Left ventricle myocardium superior (tissue), 1 donor: ENCODE measurements around the gene VAT1. TPM values are rescaled to one million over a fixed set of nuclear protein-coding genes. Genes with fewer than 3 reads are reported as not detected.

Experiments used
- ATAC-seq: fragments of 200-7000 bp; cut with Tn5 transposase; one replicate; pipeline ENCODE4 v1.9.1; 2020; ENCODE audit warnings: mild to moderate bottlenecking, moderate library complexity
- DNase-seq: peaks from one replicate; pipeline ENCODE4 v3.0.0-alpha.2; 2020
- intact Hi-C: fragments of 100-400 bp; cut with micrococcal nuclease; formaldehyde crosslinking; loops from one replicate; pipeline ENCODE4 v1.11.0; 2022
- total RNA-seq: library from RNA; stranded (reverse); fragmentation: NEBNext Ultra II Directional; extraction: Animal tissue kit (Norgen Biotek cat#: 25700); gene quantifications from one replicate; pipeline ENCODE4 v1.2.1, GENCODE V29; 2021
- donor health status: DM: no; HTN: yes; CAD: no; lungs with severe emphysema.

Gene VAT1
- total RNA-seq, 1 donor from 2014 or later: 77.0 TPM

GRCh38 chr17:43028221-43028861 lies 6.2 kb upstream of the VAT1 start:
- intact Hi-C loops: no loop called here
- DNase-seq (no peak), ATAC-seq (no peak)

DNA sequence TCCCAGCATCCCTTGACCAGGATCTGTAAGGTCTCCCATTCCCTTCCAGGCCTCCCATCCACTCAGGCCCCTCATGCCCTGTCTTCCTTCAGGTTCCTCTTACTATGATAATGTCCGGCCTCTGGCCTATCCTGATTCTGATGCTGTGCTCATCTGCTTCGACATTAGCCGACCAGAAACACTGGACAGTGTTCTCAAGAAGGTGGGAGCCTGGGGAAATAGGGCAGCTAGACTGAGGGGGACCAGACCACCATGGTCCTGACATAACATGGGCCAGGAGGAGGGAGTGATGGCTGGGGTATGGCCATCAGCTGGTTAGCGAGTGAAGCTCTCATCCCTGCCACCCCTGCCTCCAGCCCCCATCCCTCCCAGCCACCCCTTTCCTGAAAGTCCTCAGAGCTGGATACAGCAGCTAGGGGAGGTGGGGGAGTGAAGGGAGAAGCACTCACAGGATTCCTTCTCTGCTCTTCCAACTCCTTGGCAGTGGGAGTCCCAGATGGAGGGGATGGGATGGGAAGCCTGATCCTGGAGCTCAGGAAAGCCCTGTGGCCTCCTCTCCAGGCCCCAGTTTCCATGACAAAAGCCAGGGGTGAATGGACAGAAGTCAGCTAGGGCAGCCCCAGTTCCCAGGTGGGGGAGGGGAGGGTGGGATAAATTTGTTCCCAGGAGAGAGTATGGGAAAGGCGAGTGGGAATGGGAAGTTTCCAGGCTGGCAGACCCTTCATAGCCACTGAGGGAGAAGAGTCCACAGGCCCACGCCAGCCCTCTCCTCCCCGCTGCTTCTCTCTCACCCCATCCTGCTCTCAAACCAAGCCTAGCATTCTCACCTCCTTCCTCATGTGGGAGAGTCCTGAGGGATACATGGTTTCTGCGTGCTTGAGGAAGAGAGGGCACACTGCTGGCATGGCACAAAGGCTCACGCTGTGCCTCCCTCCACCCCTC lies 5.2 kb upstream of the VAT1 start:
- no peak for ATAC-seq
- intact Hi-C loops: no loop called here
- DNase-seq: no peak

DNA sequence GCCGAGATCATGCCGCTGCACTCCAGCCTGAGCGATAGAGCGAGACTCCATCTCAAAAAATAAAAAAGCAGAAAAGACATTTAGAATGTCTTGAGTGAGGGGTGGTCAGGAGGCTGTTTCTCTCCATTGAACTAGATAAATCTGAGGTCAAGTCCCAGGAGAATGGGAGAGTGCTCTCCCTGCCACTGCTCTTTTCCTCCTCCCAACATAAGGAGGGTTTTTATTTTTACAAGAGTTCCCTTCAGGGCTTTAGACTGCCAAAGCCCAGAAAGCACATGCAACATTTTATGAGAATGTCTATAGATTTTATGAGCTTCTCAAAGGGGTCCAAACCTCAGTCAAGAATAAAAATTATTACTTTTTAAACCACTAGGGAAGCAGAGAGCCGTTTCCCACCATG lies 4.4 kb upstream of the VAT1 start:
- intact Hi-C loops: no loop called here
- DNase-seq (no peak), ATAC-seq (no peak)

DNA sequence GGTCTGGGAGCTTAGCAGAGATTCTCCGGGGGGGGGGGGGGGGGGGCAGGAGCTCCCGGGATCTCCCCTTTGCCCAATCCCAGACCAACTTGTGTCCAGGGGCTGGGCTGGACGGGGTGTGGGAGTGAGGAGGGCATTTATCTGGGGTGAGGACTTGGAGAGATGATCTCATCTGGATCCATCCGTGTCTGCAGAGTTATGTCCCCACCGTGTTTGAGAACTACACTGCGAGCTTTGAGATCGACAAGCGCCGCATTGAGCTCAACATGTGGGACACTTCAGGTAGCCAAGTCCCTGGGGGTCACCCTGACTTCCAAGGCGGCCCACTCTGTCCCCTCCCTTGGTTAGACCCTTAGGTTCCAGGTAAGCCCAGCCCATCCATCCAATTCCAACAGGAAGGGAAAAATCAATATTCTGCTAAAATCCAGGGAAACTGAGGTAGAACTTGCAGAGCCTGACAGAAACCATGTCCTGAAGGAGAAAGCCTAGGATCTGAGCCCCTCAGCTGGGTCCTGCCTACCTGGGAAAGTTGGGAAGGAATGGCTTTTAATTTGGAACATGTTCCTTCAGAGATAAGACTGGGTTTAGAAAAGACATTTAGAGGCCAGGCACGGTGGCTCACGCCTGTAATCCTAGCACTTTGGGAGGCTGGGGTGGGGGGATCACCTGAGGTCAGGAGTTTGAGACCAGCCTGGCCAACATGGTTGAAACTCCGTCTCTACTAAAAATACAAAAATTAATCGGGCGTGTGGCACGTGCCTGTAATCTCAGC lies 3.8 kb upstream of the VAT1 start:
- ATAC-seq (no peak), DNase-seq (no peak)
- intact Hi-C loops: no loop called here

- DNase-seq: no peak
Observed at GRCh38 chr17:43025290-43025657, 3.1 kb upstream of the VAT1 start.

DNA sequence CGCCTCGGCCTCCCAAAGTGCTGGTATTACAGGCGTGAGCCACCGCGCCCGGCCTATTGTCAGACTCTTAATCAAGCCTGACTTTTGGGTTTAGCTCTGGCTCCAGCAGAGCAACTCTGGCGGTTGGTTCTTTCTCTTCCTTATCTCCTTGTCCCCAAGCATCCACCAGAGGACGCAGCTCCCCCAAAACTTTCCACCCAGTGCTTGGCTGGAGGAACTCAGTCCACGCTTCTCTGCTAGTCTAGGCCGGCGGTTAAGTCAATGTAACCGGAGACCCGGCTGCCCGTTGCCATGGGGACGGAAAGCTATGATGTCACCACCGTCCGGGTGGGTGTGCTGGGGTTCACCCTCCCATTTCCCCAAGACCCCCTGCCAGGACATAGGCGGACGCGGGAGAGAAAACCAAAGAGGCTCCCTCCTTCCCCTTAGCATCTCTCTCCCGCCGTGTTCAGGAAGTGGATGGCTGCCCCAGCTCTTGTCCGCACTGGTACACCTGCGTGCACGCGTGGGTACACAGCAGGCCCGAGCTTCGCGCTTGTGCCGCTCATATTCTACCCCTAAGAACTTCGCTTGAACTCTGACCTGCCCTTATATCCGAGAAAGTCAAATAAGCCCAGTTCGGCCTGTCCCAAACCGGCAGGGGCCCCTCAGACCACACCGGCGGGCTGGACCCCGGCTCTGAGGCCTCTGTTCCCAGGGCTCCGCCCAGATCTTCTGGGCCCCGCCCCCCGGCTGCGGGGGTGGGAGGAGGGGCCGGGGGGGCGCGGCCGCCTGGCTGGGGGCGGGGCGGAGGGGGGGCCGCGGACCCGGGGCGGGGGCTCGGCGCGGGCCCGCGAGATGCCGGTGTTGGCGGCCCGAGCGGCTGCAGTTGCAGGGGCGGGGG lies 2.5 kb upstream of the VAT1 start, which contains the start of gene RND2:
Gene RND2 (plus strand): TSS at position 825 of the 883 bp plus-strand sequence. CDS start 117 bp downstream, outside the sequence.
- intact Hi-C loops: no loop called here
- ATAC-seq (peak; percentile 70), DNase-seq (peak; percentile 86)

More at GRCh38 chr17:43025290-43025657, 3.1 kb upstream of the VAT1 start:
- intact Hi-C loops: no loop called here
- ATAC-seq: no peak

DNA sequence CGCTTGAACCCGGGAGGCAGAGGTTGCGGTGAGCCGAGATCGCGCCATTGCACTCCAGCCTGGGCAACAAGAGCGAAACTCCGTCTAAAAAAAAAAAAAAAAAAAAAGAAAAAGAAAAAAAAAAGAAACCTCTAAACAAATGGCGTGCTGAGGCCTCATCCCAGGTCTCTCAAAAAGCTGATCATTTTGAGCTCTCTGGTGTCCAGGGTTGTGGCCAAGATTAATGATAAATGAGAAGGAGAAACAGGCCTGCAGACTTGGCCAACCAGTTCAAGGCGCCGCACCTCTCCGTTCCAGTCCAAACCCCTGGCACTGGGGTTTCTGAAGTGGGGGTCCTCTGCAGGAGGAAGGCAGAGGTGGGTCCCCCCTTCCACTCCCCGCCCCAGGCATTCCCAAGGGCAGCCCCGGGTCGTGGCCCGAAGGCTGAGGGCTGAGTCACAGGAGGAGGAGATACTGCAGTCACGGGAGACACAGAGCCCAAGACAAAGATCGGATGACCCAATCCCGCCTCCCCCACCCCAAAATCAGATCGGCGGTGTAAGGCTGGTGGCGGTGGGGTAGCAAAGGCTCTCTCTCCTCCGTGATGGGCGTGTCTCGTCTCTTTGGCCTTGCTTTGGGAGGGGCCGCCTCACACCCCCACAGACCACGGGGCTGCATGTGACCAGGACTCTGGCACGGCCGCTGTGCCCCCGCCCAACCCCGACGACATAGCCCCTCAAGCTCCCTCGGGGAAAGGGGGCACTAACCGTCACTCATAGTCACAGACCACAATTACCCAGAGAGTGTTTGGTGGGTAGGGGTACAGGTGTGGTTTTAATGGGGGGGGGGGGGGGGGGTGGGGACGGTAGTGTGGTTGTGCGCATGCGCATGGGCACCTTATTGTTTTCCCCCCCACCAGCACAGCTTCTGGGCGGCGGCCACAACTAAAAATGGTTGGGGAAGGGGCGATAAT lies 1.1 kb downstream of the VAT1 start:
- ATAC-seq (peak; percentile 41), DNase-seq (peak; percentile 77)
- intact Hi-C loops: no loop called here

- DNase-seq (no peak), ATAC-seq (no peak)
Observed at GRCh38 chr17:43020030-43020621, 2.1 kb downstream of the VAT1 start.

GRCh38 chr17:43019418-43019817 lies 2.8 kb downstream of the VAT1 start:
- no peak for DNase-seq
- ATAC-seq: no peak
- intact Hi-C loops: no loop called here

More at GRCh38 chr17:43020030-43020621, 2.1 kb downstream of the VAT1 start:
- intact Hi-C loops: no loop called here

- ATAC-seq (no peak), DNase-seq (no peak)
- intact Hi-C loops: no loop called here
Observed at GRCh38 chr17:43018932-43019331, 3.3 kb downstream of the VAT1 start.

GRCh38 chr17:43018008-43018853 lies 4.0 kb downstream of the VAT1 start:
- DNase-seq (no peak), ATAC-seq (no peak)
- intact Hi-C loops: no loop called here

GRCh38 chr17:43016216-43016615 lies 6.0 kb downstream of the VAT1 start:
- no peak for ATAC-seq
- DNase-seq: no peak
- intact Hi-C loops: no loop called here

DNA sequence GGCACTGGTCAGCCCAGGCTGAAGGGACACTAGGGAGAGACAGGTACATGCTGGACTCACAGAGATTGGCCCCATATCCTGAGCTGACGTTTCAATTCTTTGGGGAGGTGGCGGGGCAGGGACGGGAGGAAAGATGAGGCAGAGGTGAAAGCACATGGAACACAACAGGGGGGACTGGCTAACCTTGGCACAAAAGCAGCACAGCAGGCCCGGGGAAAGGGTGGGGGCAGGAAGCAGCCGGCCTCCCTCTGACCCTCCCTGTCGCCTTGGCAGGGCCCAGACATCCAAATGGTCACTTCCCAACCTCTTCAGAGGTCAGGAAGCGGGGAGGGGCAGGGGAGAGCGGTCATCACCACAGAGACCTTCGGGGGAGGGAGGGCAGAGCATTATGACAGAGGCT lies 6.6 kb downstream of the VAT1 start:
- intact Hi-C loops: no loop called here
- ATAC-seq (peak; percentile 52), DNase-seq (peak; percentile 70)

DNA sequence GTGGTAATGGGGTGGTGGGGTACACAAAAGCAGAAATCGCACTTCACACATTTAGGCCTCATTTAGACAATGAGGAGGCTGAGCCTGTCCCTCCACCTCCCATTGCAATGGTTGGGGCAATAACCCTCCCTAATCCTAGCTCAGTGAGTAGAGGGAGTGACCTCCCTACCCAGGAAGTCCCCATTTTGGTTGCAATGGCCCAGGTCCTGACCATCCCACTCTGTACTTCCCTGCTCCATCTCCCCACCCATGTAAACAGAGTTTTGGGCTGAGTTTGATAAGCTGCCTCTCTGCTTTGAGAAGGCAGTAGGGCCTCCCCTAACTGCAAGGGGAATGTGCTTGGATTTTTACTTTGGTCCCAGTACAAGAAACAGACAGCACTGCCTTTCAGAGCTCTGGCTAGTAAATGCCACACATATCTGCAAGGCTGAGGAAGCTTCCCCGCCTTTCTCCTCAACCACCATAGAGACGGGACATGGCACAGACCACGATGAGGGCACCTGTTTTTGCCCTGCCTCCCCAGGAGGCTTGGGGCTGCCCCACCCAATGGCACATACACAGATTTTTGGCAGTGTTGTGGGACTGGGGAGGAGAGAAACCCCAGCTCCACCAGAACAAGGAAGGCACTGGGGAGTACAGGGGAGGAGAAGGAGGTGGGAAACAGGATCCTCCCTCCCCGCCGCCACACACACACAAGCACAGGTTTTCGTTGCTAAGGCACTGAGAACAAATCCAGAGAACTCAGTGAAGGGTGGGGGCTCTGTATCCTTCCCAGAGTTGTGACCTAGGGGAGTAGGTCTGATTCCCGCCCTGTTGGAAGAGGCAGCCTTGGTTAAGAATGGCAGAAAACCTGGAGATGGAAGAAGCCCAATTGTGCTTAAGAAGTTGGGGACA lies 7.3 kb downstream of the VAT1 start:
- DNase-seq (no peak), ATAC-seq (peak; percentile 2)

DNA sequence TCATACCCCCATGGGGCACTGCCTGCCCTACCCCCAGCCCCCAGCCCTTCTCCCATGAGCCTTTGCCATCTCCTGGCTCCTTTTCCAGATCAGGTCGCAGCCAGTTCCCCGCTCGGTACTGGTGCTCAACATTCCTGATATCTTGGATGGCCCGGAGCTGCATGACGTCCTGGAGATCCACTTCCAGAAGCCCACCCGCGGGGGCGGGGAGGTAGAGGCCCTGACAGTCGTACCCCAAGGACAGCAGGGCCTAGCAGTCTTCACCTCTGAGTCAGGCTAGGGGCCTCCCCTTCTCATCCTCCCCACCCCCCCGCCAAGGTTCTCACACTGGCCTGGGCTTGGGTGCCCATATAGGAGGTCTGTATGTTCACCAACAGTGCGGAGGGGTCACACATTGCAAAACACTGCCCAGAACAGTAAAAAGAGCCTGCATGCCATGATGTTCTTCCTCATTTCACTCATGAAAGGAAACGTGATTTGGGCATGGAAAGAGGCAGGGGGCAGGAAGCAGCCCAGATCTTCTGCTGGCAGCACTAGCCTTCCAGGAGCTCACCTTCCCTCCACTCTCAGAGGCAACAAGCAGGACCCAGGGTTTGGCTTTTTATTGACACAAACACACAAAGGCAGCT lies 8.1 kb downstream of the VAT1 start:
- intact Hi-C loops: no loop called here
- DNase-seq: peak; percentile 51
- ATAC-seq: peak; percentile 29

More for the DNA sequence above, 7.3 kb downstream of the VAT1 start:
- intact Hi-C loops: no loop called here
